H1 (cell line): ENCODE data around the gene NPR2. TPM values are rescaled to one million over a fixed set of nuclear protein-coding genes. Genes with fewer than 3 reads are reported as not detected.

ENCODE experiments used
- ATF3 ChIP-seq: IDR thresholded peaks from 2 replicates; pipeline ENCODE4 v1.6.1; 2011; ENCODE audit warnings: low read depth, mild to moderate bottlenecking, low read length; ENCODE audit not compliant: insufficient read depth
- EGR1 ChIP-seq: IDR thresholded peaks from 2 replicates; pipeline ENCODE4 v1.6.1; 2011; ENCODE audit warnings: low read depth, low read length, borderline replicate concordance
- KDM4A ChIP-seq: IDR thresholded peaks from one replicate; pipeline ENCODE4 v1.7.1; 2012; ENCODE audit warnings: low read depth, mild to moderate bottlenecking, moderate library complexity, low read length, inconsistent platforms; ENCODE audit not compliant: severe bottlenecking
- POLR2AphosphoS5 ChIP-seq: IDR thresholded peaks from 2 replicates; pipeline ENCODE4 v1.6.1; 2011; ENCODE audit warnings: low read depth, low read length
- POU5F1 ChIP-seq: IDR thresholded peaks from 2 replicates; pipeline ENCODE4 v1.6.1; 2011; ENCODE audit warnings: low read depth, mild to moderate bottlenecking, low read length, moderate library complexity
- RBBP5 ChIP-seq: IDR thresholded peaks from 2 replicates; pipeline ENCODE4 v1.7.1; 2012; ENCODE audit warnings: low read depth, mild to moderate bottlenecking, inconsistent platforms, low read length, moderate library complexity, borderline replicate concordance
- RFX5 ChIP-seq: IDR thresholded peaks from 2 replicates; pipeline ENCODE4 v1.6.1; 2011; ENCODE audit warnings: low read depth, low read length, improper control_type of control experiment, borderline replicate concordance
- SP4 ChIP-seq: IDR thresholded peaks from 2 replicates; pipeline ENCODE4 v1.6.1; 2012; ENCODE audit warnings: low read length, inconsistent platforms
- YY1 ChIP-seq: IDR thresholded peaks from 2 replicates; pipeline ENCODE4 v1.6.1; 2011; ENCODE audit warnings: low read depth, mild to moderate bottlenecking, low read length
- polyA plus RNA-seq, 7 experiments: library from polyadenylated mRNA; depleted of rRNA in 3 of 7; stranded (reverse) in 5 of 7; unstranded in 2 of 7; fragments of >200 nt in 5 of 7; fragments of 200-250 nt in 2 of 7; gene quantifications; 1 replicate in 5 of 7; 2 replicates in 1 of 7; 4 replicates in 1 of 7; pipeline versions ENCODE4 v1.2.1 to v1.2.3, GENCODE V29; 2011 to 2013; ENCODE audit warnings: missing spikeins in 2 of 7, mixed read lengths in 2 of 7
- total RNA-seq: library from RNA; stranded (reverse); fragmentation: NEBNext Ultra II Directional; extraction: Animal tissue kit (Norgen Biotek cat#: 25700); gene quantifications from 2 replicates; pipeline ENCODE4 v1.2.1, GENCODE V29; 2021
- TF ChIP-seq, protein P1 (sequence below): fragments of 300-600 bp; sonication (generic); IDR thresholded peaks from 2 replicates; pipeline ENCODE4 v1.7.1; 2012; ENCODE audit warnings: low read length, moderate library complexity, mild to moderate bottlenecking, inconsistent platforms; ENCODE audit not compliant: insufficient replicate concordance

Gene NPR2
- total and polyA plus RNA-seq, 2 of the 8 experiments (the other 6 are each of a cell fraction or from before 2014, with no cell fraction given), result 11.0 to 17.0 TPM

GRCh38 chr9:35831040-35831439, 39.6 kb downstream of the NPR2 start (continued):
- TF ChIP-seq, protein P1, sequence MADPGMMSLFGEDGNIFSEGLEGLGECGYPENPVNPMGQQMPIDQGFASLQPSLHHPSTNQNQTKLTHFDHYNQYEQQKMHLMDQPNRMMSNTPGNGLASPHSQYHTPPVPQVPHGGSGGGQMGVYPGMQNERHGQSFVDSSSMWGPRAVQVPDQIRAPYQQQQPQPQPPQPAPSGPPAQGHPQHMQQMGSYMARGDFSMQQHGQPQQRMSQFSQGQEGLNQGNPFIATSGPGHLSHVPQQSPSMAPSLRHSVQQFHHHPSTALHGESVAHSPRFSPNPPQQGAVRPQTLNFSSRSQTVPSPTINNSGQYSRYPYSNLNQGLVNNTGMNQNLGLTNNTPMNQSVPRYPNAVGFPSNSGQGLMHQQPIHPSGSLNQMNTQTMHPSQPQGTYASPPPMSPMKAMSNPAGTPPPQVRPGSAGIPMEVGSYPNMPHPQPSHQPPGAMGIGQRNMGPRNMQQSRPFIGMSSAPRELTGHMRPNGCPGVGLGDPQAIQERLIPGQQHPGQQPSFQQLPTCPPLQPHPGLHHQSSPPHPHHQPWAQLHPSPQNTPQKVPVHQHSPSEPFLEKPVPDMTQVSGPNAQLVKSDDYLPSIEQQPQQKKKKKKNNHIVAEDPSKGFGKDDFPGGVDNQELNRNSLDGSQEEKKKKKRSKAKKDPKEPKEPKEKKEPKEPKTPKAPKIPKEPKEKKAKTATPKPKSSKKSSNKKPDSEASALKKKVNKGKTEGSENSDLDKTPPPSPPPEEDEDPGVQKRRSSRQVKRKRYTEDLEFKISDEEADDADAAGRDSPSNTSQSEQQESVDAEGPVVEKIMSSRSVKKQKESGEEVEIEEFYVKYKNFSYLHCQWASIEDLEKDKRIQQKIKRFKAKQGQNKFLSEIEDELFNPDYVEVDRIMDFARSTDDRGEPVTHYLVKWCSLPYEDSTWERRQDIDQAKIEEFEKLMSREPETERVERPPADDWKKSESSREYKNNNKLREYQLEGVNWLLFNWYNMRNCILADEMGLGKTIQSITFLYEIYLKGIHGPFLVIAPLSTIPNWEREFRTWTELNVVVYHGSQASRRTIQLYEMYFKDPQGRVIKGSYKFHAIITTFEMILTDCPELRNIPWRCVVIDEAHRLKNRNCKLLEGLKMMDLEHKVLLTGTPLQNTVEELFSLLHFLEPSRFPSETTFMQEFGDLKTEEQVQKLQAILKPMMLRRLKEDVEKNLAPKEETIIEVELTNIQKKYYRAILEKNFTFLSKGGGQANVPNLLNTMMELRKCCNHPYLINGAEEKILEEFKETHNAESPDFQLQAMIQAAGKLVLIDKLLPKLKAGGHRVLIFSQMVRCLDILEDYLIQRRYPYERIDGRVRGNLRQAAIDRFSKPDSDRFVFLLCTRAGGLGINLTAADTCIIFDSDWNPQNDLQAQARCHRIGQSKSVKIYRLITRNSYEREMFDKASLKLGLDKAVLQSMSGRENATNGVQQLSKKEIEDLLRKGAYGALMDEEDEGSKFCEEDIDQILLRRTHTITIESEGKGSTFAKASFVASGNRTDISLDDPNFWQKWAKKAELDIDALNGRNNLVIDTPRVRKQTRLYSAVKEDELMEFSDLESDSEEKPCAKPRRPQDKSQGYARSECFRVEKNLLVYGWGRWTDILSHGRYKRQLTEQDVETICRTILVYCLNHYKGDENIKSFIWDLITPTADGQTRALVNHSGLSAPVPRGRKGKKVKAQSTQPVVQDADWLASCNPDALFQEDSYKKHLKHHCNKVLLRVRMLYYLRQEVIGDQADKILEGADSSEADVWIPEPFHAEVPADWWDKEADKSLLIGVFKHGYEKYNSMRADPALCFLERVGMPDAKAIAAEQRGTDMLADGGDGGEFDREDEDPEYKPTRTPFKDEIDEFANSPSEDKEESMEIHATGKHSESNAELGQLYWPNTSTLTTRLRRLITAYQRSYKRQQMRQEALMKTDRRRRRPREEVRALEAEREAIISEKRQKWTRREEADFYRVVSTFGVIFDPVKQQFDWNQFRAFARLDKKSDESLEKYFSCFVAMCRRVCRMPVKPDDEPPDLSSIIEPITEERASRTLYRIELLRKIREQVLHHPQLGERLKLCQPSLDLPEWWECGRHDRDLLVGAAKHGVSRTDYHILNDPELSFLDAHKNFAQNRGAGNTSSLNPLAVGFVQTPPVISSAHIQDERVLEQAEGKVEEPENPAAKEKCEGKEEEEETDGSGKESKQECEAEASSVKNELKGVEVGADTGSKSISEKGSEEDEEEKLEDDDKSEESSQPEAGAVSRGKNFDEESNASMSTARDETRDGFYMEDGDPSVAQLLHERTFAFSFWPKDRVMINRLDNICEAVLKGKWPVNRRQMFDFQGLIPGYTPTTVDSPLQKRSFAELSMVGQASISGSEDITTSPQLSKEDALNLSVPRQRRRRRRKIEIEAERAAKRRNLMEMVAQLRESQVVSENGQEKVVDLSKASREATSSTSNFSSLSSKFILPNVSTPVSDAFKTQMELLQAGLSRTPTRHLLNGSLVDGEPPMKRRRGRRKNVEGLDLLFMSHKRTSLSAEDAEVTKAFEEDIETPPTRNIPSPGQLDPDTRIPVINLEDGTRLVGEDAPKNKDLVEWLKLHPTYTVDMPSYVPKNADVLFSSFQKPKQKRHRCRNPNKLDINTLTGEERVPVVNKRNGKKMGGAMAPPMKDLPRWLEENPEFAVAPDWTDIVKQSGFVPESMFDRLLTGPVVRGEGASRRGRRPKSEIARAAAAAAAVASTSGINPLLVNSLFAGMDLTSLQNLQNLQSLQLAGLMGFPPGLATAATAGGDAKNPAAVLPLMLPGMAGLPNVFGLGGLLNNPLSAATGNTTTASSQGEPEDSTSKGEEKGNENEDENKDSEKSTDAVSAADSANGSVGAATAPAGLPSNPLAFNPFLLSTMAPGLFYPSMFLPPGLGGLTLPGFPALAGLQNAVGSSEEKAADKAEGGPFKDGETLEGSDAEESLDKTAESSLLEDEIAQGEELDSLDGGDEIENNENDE, result no peak
- no peak for TF ChIP-seq KDM4A
- TF ChIP-seq RFX5, result no peak
- TF ChIP-seq SP4, result no peak
- no peak for TF ChIP-seq ATF3
- no peak for TF ChIP-seq POLR2AphosphoS5
- no peak for TF ChIP-seq EGR1
- no peak for TF ChIP-seq RBBP5
- TF ChIP-seq POU5F1, result no peak
- TF ChIP-seq YY1, result no peak
